Cardiac muscle cell (in vitro differentiated cells and primary cell): ENCODE measurements around the gene COG2. TPM values are rescaled to one million over a fixed set of nuclear protein-coding genes. Genes with fewer than 3 reads are reported as not detected.

Source experiments
- DNase-seq, 2 donors: peaks; one replicate each; pipeline versions ENCODE4 v3.0.0 to v3.0.0-alpha.2; 2010 to 2017; ENCODE audit warnings: low read depth in 1 of 2, low spot score in 1 of 2
- H3K27ac ChIP-seq: fragments of 200-600 bp; sonication (generic); 2 replicates; pipeline ENCODE4 v1.5.1; 2016
- H3K27me3 ChIP-seq: fragments of 200-600 bp; sonication (generic); 2 replicates; pipeline ENCODE4 v1.6.0; 2016; ENCODE audit warnings: control low read depth
- H3K36me3 ChIP-seq: fragments of 200-600 bp; sonication (generic); 2 replicates; pipeline ENCODE4 v1.5.1; 2016; ENCODE audit warnings: control low read depth
- H3K4me1 ChIP-seq: fragments of 200-600 bp; sonication (generic); 2 replicates; pipeline ENCODE4 v1.8.1; 2017; ENCODE audit warnings: low read depth, mild to moderate bottlenecking, mixed run types
- H3K4me3 ChIP-seq: fragments of 200-600 bp; sonication (generic); 2 replicates; pipeline ENCODE4 v1.5.1; 2016; ENCODE audit warnings: mild to moderate bottlenecking
- H3K9me3 ChIP-seq: fragments of 200-600 bp; sonication (generic); 2 replicates; pipeline ENCODE4 v1.5.1; 2017; ENCODE audit warnings: low read depth, mild to moderate bottlenecking, control low read depth
- polyA plus RNA-seq: library from polyadenylated mRNA; unstranded; fragments of >200 nt; fragmentation: Nextera tagmentation; extraction: Ambion mirVana; gene quantifications from 2 replicates; pipeline ENCODE4 v1.2.1, GENCODE V29; 2016
- total RNA-seq: library from RNA; depleted of rRNA; stranded (reverse); fragments of >200 nt; gene quantifications from 2 replicates; pipeline ENCODE4 v1.2.3, GENCODE V29; 2016
- TF ChIP-seq, protein P1 (sequence below): IDR thresholded peaks from 2 replicates; pipeline ENCODE4 v1.5.1; 2012; ENCODE audit warnings: low read depth, mild to moderate bottlenecking, low read length

The COG2 gene
- total and polyA plus RNA-seq, 2 experiments from 2014 or later = 23.2 to 27.4 TPM

DNA sequence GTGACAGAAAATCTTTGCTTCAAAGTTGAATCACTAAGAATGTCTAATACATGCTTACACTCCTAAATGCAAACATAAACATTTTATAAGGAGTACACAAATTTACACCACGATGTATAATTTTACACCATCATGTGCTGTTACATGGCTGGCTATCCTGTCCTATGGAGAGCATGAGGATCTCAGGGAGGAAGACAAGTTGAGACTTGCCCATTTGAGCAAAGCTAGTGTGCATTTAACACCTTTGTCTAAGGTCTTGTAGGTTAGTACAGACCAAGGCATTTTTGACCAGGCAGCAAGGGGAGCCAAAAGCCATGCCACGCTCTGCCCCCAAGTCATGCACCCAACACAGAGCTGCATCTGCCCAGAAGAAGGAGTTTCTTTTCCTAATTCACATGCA, 14.5 kb upstream of the COG2 start:
- H3K36me3 ChIP-seq = no peaks in the 10 kb centered on the region
- H3K4me3 ChIP-seq = no peak overlapping the region
- H3K9me3 ChIP-seq = no peaks in the 10 kb centered on the region
- TF ChIP-seq, protein P1, sequence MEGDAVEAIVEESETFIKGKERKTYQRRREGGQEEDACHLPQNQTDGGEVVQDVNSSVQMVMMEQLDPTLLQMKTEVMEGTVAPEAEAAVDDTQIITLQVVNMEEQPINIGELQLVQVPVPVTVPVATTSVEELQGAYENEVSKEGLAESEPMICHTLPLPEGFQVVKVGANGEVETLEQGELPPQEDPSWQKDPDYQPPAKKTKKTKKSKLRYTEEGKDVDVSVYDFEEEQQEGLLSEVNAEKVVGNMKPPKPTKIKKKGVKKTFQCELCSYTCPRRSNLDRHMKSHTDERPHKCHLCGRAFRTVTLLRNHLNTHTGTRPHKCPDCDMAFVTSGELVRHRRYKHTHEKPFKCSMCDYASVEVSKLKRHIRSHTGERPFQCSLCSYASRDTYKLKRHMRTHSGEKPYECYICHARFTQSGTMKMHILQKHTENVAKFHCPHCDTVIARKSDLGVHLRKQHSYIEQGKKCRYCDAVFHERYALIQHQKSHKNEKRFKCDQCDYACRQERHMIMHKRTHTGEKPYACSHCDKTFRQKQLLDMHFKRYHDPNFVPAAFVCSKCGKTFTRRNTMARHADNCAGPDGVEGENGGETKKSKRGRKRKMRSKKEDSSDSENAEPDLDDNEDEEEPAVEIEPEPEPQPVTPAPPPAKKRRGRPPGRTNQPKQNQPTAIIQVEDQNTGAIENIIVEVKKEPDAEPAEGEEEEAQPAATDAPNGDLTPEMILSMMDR = no peak
- no peak overlapping the region for H3K27ac ChIP-seq
- no peak for DNase-seq
- H3K4me1 ChIP-seq = no peaks in the 10 kb centered on the region
- H3K27me3 ChIP-seq = no peaks in the 10 kb centered on the region

DNA sequence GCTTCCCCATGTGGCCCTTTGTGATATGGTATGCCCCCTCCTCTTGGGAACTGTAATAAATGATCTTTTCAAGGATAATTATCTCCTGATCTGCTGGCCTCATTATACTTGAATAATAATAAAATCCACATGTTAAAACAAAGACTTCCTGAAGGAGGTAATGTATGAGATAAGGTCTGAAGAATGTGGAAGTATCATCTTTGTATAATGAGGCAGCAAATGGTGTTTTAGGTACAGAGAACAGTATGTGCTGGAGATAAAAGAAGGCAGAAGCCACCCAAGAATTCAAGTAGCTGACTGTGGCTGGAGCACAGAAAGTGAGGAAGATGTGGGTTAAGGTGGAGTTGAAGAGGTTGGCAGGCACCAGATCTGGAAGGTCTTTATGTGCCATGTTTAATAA, 12.8 kb upstream of the COG2 start:
- no peak for DNase-seq
- TF ChIP-seq, protein P1 = no peak

DNA sequence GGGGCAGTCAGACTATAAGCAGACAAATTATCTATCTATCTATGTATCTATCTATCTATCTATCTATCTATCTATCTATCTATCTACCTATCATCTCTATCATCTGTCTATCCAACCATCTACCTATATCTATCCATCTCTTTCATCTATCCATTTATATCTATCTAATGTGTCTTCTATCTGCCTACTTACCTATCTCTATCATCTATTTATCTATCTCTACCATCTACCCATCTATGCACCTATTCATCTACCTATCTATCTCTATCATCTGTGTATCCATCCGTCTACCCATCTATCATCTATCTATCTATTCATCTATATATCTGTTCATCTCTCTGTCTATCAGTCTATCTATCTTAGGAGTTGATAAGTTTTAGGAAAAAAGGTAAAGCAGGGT, 10.8 kb upstream of the COG2 start:
- DNase-seq = no peak
- no peaks in the 10 kb centered on the region for H3K27me3 ChIP-seq

More for the DNA sequence above, 12.8 kb upstream of the COG2 start:
- no peaks in the 10 kb centered on the region for H3K36me3 ChIP-seq
- no peaks in the 10 kb centered on the region for H3K9me3 ChIP-seq
- no peak overlapping the region for H3K27ac ChIP-seq
- H3K4me3 ChIP-seq = no peak overlapping the region
- H3K27me3 ChIP-seq = no peaks in the 10 kb centered on the region
- H3K4me1 ChIP-seq = no peaks in the 10 kb centered on the region

DNA sequence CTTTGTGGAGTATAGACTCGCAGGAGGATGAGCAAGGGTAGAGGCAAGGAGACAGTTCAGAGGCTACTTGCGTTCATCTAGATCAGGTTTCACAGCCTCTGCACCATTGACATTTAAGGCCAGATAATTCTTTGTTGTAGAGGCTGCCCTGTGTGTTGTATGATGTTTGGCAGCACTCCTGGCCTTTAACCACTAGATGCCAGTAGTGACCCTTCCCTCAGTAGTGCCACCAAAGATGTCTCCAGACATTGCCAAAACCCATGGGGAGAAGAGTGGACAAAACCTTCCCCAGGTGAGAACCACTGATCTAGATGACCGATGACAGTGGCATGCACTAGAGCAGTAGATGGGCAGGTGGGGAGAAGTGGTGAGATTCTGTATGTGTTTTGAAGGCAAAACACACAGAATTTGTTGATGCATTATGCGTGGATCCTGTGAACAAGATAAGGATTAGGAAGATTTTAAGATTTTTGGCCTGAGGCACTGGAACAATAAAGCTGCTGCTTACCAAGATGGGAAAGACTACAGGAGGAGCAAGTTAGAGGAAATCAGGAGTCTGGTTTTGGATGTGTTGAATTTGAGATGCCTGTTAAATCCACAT, 9.9 kb upstream of the COG2 start:
- Histone ChIP-seq H3K27ac (no peak overlapping the region), H3K9me3 (no peaks in the 10 kb centered on the region), H3K27me3 (no peaks in the 10 kb centered on the region), H3K4me3 (no peak overlapping the region), H3K36me3 (no peaks in the 10 kb centered on the region), H3K4me1 (no peaks in the 10 kb centered on the region)
- TF ChIP-seq, protein P1 = peak; percentile 59
- peak; percentile 44 to 60 for DNase-seq

More for the DNA sequence above, 10.8 kb upstream of the COG2 start:
- Histone ChIP-seq H3K4me3 (no peak overlapping the region), H3K4me1 (no peaks in the 10 kb centered on the region), H3K36me3 (no peaks in the 10 kb centered on the region), H3K27ac (no peak overlapping the region), H3K9me3 (no peaks in the 10 kb centered on the region)
- TF ChIP-seq, protein P1 = no peak

DNA sequence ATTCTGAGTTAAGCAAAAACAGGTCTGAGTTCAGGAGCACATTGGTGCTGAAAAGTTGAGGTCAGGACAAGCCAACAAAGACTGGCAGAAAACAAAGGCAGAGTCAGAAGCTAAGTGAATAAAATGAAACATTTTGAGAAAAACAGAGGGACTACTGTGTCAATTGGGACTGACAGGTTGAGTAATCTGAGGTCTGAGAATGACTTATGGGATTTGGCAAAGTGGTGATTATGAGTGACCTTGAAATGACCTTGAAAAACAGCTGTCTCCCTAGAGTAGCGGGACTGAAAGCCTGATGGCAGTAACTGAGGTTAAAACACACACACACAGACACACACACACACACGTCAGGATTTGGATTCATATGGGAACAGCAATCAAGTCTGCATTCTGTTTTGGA, 8.8 kb upstream of the COG2 start:
- no peaks in the 10 kb centered on the region for H3K4me1 ChIP-seq
- no peaks in the 10 kb centered on the region for H3K9me3 ChIP-seq
- H3K4me3 ChIP-seq = no peak overlapping the region
- DNase-seq = peak in 1 of 2 donors; percentile 11
- no peaks in the 10 kb centered on the region for H3K27me3 ChIP-seq
- H3K27ac ChIP-seq = no peak overlapping the region
- TF ChIP-seq, protein P1 = no peak
- no peaks in the 10 kb centered on the region for H3K36me3 ChIP-seq
